Fibroblast of lung (primary cell): ENCODE measurements around the gene STX4. TPM values are rescaled to one million over a fixed set of nuclear protein-coding genes. Genes with fewer than 3 reads are reported as not detected.
A peak's percentile ranks its signal among the peaks of the same experiment; 100 is the strongest.

Source experiments
- DNase-seq, 2 donors: peaks; one replicate each; pipeline versions ENCODE4 v3.0.0 to v3.0.0-alpha.2; 2010; ENCODE audit warnings: low read depth in 2 of 2
- H2AFZ ChIP-seq: 2 replicates; pipeline ENCODE4 v1.5.1; 2012; ENCODE audit warnings: low read length, control low read depth, inconsistent platforms
- H3K27ac ChIP-seq: 2 replicates; pipeline ENCODE4 v1.5.1; 2011; ENCODE audit warnings: low read length, control low read depth; ENCODE audit not compliant: insufficient read depth
- H3K27me3 ChIP-seq: 2 replicates; pipeline ENCODE4 v1.5.1; 2011; ENCODE audit warnings: mild to moderate bottlenecking, low read length; ENCODE audit not compliant: control insufficient read depth, insufficient read depth
- H3K36me3 ChIP-seq: 2 replicates; pipeline ENCODE4 v1.5.1; 2011; ENCODE audit warnings: low read length; ENCODE audit not compliant: control insufficient read depth, insufficient read depth
- H3K4me1 ChIP-seq: 2 replicates; pipeline ENCODE4 v1.5.1; 2011; ENCODE audit warnings: low read length; ENCODE audit not compliant: control insufficient read depth, insufficient read depth; ENCODE audit errors: extremely low read depth
- H3K4me2 ChIP-seq: 2 replicates; pipeline ENCODE4 v1.5.1; 2011; ENCODE audit warnings: low read length, control low read depth; ENCODE audit not compliant: insufficient read depth; ENCODE audit errors: extremely low read depth
- H3K4me3 ChIP-seq, 4 experiments: fragments of 200-600 bp in 1 of 4; sonication (generic) in 1 of 4; replicated peaks in 1 of 4; 2 replicates each; pipeline ENCODE4 v1.5.1; 2011 to 2016; ENCODE audit warnings: low read length in 4 of 4, low read depth in 3 of 4, mild to moderate bottlenecking in 3 of 4, control low read depth in 2 of 4, inconsistent platforms in 1 of 4, mixed read lengths in 1 of 4; ENCODE audit not compliant: insufficient read depth in 1 of 4; ENCODE audit errors: control extremely low read depth in 1 of 4
- H3K79me2 ChIP-seq: 2 replicates; pipeline ENCODE4 v1.5.1; 2012; ENCODE audit warnings: mild to moderate bottlenecking, low read length, inconsistent platforms; ENCODE audit not compliant: control insufficient read depth, insufficient read depth
- H3K9ac ChIP-seq: 2 replicates; pipeline ENCODE4 v1.5.1; 2011; ENCODE audit warnings: mild to moderate bottlenecking, low read length, control low read depth; ENCODE audit not compliant: insufficient read depth
- H3K9me3 ChIP-seq: 2 replicates; pipeline ENCODE4 v1.5.1; 2012; ENCODE audit warnings: low read depth, low read length; ENCODE audit not compliant: control insufficient read depth, insufficient read depth
- H4K20me1 ChIP-seq: 2 replicates; pipeline ENCODE4 v1.5.1; 2011; ENCODE audit warnings: low read length; ENCODE audit not compliant: control insufficient read depth, insufficient read depth; ENCODE audit errors: extremely low read depth
- CTCF ChIP-seq, 2 donors: IDR thresholded peaks in 1 of 2; conservative IDR thresholded peaks in 1 of 2; 1 replicate in 1 of 2; 2 replicates in 1 of 2; pipeline ENCODE4 v1.5.1; 2011 to 2012; ENCODE audit warnings: low read length in 2 of 2, control low read depth in 1 of 2, inconsistent platforms in 1 of 2, low read depth in 1 of 2, mild to moderate bottlenecking in 1 of 2
- EZH2 ChIP-seq: IDR thresholded peaks from 2 replicates; pipeline ENCODE4 v1.5.1; 2012; ENCODE audit warnings: low read length, control low read depth, mild to moderate bottlenecking; ENCODE audit errors: missing control alignments
- polyA plus RNA-seq, 2 donors: library from polyadenylated mRNA; depleted of rRNA in 1 of 2; stranded (reverse) in 1 of 2; unstranded in 1 of 2; fragments of >200 nt; gene quantifications; 2 replicates each; pipeline ENCODE4 v1.2.1, GENCODE V29; 2011 to 2012; ENCODE audit warnings: missing spikeins in 1 of 2
- total RNA-seq: library from RNA; depleted of rRNA; stranded (reverse); fragments of >200 nt; gene quantifications from 2 replicates; pipeline ENCODE4 v1.2.1, GENCODE V29; 2014

STX4 gene
- total and polyA plus RNA-seq, 2 donors (not counting 1 experiment from before 2014, with no cell fraction given): 37.5 to 42.8 TPM

GRCh38 chr16:31008551-31008950 lies 24.8 kb upstream of the STX4 start:
- DNase-seq: no peak
- TF ChIP-seq EZH2 (no peak), CTCF (conservative IDR thresholded peaks at IDR 0.05 in 1 of 2, IDR thresholded peaks at IDR 0.05 in 1 of 2; ENCODE audit: low read depth in 1 of 2, low read length in 2 of 2) (no peak)
- Histone ChIP-seq H3K9ac (no peak overlapping the region), H3K36me3 (no peaks in the 10 kb centered on the region), H3K27me3 (peaks cover 5% of the 10 kb centered on the region), H3K27ac (no peak overlapping the region), H3K79me2 (no peaks in the 10 kb centered on the region), H3K4me3 (no peak overlapping the region), H4K20me1 (no peaks in the 10 kb centered on the region), H2AFZ (no peak overlapping the region), H3K4me2 (no peak overlapping the region), H3K9me3 (no peaks in the 10 kb centered on the region), H3K4me1 (peaks cover 10% of the 10 kb centered on the region)

- peaks cover 7% of the 10 kb centered on the region for H3K27me3 ChIP-seq
- no peak overlapping the region for H3K27ac ChIP-seq
- H2AFZ ChIP-seq: no peak overlapping the region
- DNase-seq: no peak
- H3K9ac ChIP-seq: no peak overlapping the region
- no peaks in the 10 kb centered on the region for H3K36me3 ChIP-seq
- H3K79me2 ChIP-seq: no peaks in the 10 kb centered on the region
- H3K4me3 ChIP-seq: no peak overlapping the region
- peak overlapping the region; percentile 78 for H3K4me2 ChIP-seq
- TF ChIP-seq EZH2 (no peak), CTCF (conservative IDR thresholded peaks at IDR 0.05 in 1 of 2, IDR thresholded peaks at IDR 0.05 in 1 of 2; ENCODE audit: low read depth in 1 of 2, low read length in 2 of 2) (no peak)
- no peaks in the 10 kb centered on the region for H3K9me3 ChIP-seq
- no peaks in the 10 kb centered on the region for H4K20me1 ChIP-seq
- peaks cover 10% of the 10 kb centered on the region for H3K4me1 ChIP-seq
These were observed 24.2 kb upstream of the STX4 start for GRCh38 chr16:31009120-31009519.

- TF ChIP-seq EZH2 (no peak), CTCF (conservative IDR thresholded peaks at IDR 0.05 in 1 of 2, IDR thresholded peaks at IDR 0.05 in 1 of 2; ENCODE audit: low read depth in 1 of 2, low read length in 2 of 2) (no peak)
- peaks cover 7% of the 10 kb centered on the region for H3K27me3 ChIP-seq
- H3K79me2 ChIP-seq: no peaks in the 10 kb centered on the region
- no peak for DNase-seq
- no peak overlapping the region for H3K27ac ChIP-seq
- H3K4me1 ChIP-seq: peaks cover 10% of the 10 kb centered on the region
- H3K4me3 ChIP-seq: peak overlapping the region; percentile 26 to 57 (median 40)
- no peak overlapping the region for H3K9ac ChIP-seq
- no peaks in the 10 kb centered on the region for H3K36me3 ChIP-seq
- peak overlapping the region; percentile 78 for H3K4me2 ChIP-seq
- no peak overlapping the region for H2AFZ ChIP-seq
- no peaks in the 10 kb centered on the region for H3K9me3 ChIP-seq
- no peaks in the 10 kb centered on the region for H4K20me1 ChIP-seq
These were observed 23.3 kb upstream of the STX4 start for GRCh38 chr16:31009894-31010584.
